Neutrophil (primary cell): ENCODE data around the gene WT1.

Experiments used
- H3K27ac ChIP-seq: fragments of 200-600 bp; sonication (generic); 2 replicates; pipeline ENCODE4 v1.5.1; 2016; ENCODE audit warnings: mild to moderate bottlenecking, moderate library complexity
- H3K27me3 ChIP-seq: fragments of 200-600 bp; sonication (generic); 2 replicates; pipeline ENCODE4 v1.6.0; 2016; ENCODE audit warnings: mild to moderate bottlenecking
- H3K36me3 ChIP-seq: fragments of 200-600 bp; sonication (generic); 2 replicates; pipeline ENCODE4 v1.5.1; 2017
- H3K4me1 ChIP-seq, 2 experiments: fragments of 200-600 bp in 1 of 2; sonication (generic) in 1 of 2; 1 replicate in 1 of 2; 2 replicates in 1 of 2; pipeline versions ENCODE4 v1.5.1 to v1.6.1; 2013 to 2016; ENCODE audit warnings: low read depth in 1 of 2, low read length in 1 of 2, mild to moderate bottlenecking in 1 of 2, moderate library complexity in 1 of 2; ENCODE audit not compliant: control insufficient read depth in 1 of 2, insufficient read depth in 1 of 2
- H3K4me3 ChIP-seq, 2 experiments: fragments of 200-600 bp in 1 of 2; sonication (generic) in 1 of 2; 1 replicate in 1 of 2; 2 replicates in 1 of 2; pipeline ENCODE4 v1.5.1; 2013 to 2016; ENCODE audit warnings: low read depth in 1 of 2, low read length in 1 of 2, mild to moderate bottlenecking in 1 of 2, moderate library complexity in 1 of 2
- H3K9me3 ChIP-seq: fragments of 200-600 bp; sonication (generic); 2 replicates; pipeline ENCODE4 v1.5.1; 2016
- CTCF ChIP-seq: fragments of 200-600 bp; sonication (generic); IDR thresholded peaks from 2 replicates; pipeline ENCODE4 v1.5.1; 2016; ENCODE audit warnings: antibody characterized with exemption

WT1 gene

GRCh38 chr11:32426192-32426591 is 9.1 kb downstream of the WT1 start:
- Histone ChIP-seq H3K4me1 (no peaks in the 10 kb centered on the region), H3K9me3 (no peaks in the 10 kb centered on the region), H3K4me3 (no peak overlapping the region), H3K27me3 (peaks cover 99% of the 10 kb centered on the region), H3K27ac (no peak overlapping the region), H3K36me3 (no peaks in the 10 kb centered on the region)
- TF ChIP-seq CTCF: no peak

GRCh38 chr11:32425761-32426160 is 9.6 kb downstream of the WT1 start:
- H3K27ac ChIP-seq: no peak overlapping the region
- H3K27me3 ChIP-seq: peaks cover 99% of the 10 kb centered on the region
- H3K36me3 ChIP-seq: no peaks in the 10 kb centered on the region
- H3K4me3 ChIP-seq: no peak overlapping the region
- TF ChIP-seq CTCF: no peak
- H3K4me1 ChIP-seq: no peaks in the 10 kb centered on the region
- no peaks in the 10 kb centered on the region for H3K9me3 ChIP-seq

- no peak overlapping the region for H3K4me3 ChIP-seq
- H3K4me1 ChIP-seq: no peaks in the 10 kb centered on the region
- H3K27ac ChIP-seq: no peak overlapping the region
- H3K36me3 ChIP-seq: no peaks in the 10 kb centered on the region
- TF ChIP-seq CTCF: no peak
- no peaks in the 10 kb centered on the region for H3K9me3 ChIP-seq
- H3K27me3 ChIP-seq: peaks cover 88% of the 10 kb centered on the region
These were observed 12.8 kb downstream of the WT1 start for GRCh38 chr11:32422545-32422944.

GRCh38 chr11:32421992-32422391 is 13.3 kb downstream of the WT1 start:
- no peaks in the 10 kb centered on the region for H3K4me1 ChIP-seq
- H3K36me3 ChIP-seq: no peaks in the 10 kb centered on the region
- no peaks in the 10 kb centered on the region for H3K9me3 ChIP-seq
- no peak overlapping the region for H3K4me3 ChIP-seq
- peaks cover 82% of the 10 kb centered on the region for H3K27me3 ChIP-seq
- H3K27ac ChIP-seq: no peak overlapping the region
- no peak for TF ChIP-seq CTCF

- H3K36me3 ChIP-seq: no peaks in the 10 kb centered on the region
- no peaks in the 10 kb centered on the region for H3K9me3 ChIP-seq
- no peak overlapping the region for H3K27ac ChIP-seq
- H3K27me3 ChIP-seq: peaks cover 74% of the 10 kb centered on the region
- no peaks in the 10 kb centered on the region for H3K4me1 ChIP-seq
- no peak overlapping the region for H3K4me3 ChIP-seq
- TF ChIP-seq CTCF: no peak
These were observed 14.1 kb downstream of the WT1 start for GRCh38 chr11:32420937-32421901.
